Cardiac fibroblast (primary cell): ENCODE measurements around the gene MT1G.

ENCODE experiments used
- DNase-seq, 2 donors: peaks; one replicate each; pipeline versions ENCODE4 v3.0.0 to v3.0.0-alpha.2; 2010; ENCODE audit warnings: low read depth in 2 of 2
- H3K4me3 ChIP-seq, 2 donors: replicated peaks in 1 of 2; 1 replicate in 1 of 2; 2 replicates in 1 of 2; pipeline ENCODE4 v1.5.1; 2011; ENCODE audit warnings: low read depth in 2 of 2, low read length in 2 of 2, mild to moderate bottlenecking in 2 of 2, moderate library complexity in 1 of 2
- TF ChIP-seq, protein P1 (sequence below): IDR thresholded peaks from one replicate; pipeline ENCODE4 v1.5.1; 2011; ENCODE audit warnings: low read depth, mild to moderate bottlenecking, low read length, inconsistent platforms

MT1G gene

DNA sequence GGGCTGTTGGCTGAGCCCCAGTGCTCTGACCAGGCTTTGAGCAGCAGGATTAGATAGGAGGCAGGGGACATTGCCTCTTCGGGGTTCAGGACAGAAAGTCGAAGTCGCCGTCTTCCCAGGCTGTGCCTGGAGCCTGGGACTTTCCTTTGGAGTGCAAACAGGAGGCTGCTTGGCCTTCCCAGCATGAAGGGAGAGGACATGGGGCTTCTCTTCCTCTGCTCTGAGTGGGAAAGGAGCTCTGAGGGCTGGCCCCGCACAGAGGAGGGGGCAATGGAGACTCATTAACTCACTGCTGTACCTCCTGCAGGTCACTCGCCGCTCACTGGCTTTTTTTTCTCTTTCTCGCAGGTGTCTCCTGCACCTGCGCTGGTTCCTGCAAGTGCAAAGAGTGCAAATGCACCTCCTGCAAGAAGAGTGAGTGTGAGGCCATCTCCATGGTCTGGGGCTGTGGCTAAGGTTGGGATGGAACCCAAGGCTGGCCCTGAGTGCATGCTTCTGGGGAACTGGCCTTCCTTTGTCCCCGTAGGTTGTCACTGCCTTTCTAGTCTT is 9.5 kb downstream of the MT1G start:
- H3K4me3 ChIP-seq, result peak overlapping the region; percentile 53
- no peak for DNase-seq
- TF ChIP-seq, protein P1, sequence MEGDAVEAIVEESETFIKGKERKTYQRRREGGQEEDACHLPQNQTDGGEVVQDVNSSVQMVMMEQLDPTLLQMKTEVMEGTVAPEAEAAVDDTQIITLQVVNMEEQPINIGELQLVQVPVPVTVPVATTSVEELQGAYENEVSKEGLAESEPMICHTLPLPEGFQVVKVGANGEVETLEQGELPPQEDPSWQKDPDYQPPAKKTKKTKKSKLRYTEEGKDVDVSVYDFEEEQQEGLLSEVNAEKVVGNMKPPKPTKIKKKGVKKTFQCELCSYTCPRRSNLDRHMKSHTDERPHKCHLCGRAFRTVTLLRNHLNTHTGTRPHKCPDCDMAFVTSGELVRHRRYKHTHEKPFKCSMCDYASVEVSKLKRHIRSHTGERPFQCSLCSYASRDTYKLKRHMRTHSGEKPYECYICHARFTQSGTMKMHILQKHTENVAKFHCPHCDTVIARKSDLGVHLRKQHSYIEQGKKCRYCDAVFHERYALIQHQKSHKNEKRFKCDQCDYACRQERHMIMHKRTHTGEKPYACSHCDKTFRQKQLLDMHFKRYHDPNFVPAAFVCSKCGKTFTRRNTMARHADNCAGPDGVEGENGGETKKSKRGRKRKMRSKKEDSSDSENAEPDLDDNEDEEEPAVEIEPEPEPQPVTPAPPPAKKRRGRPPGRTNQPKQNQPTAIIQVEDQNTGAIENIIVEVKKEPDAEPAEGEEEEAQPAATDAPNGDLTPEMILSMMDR, result no peak

DNA sequence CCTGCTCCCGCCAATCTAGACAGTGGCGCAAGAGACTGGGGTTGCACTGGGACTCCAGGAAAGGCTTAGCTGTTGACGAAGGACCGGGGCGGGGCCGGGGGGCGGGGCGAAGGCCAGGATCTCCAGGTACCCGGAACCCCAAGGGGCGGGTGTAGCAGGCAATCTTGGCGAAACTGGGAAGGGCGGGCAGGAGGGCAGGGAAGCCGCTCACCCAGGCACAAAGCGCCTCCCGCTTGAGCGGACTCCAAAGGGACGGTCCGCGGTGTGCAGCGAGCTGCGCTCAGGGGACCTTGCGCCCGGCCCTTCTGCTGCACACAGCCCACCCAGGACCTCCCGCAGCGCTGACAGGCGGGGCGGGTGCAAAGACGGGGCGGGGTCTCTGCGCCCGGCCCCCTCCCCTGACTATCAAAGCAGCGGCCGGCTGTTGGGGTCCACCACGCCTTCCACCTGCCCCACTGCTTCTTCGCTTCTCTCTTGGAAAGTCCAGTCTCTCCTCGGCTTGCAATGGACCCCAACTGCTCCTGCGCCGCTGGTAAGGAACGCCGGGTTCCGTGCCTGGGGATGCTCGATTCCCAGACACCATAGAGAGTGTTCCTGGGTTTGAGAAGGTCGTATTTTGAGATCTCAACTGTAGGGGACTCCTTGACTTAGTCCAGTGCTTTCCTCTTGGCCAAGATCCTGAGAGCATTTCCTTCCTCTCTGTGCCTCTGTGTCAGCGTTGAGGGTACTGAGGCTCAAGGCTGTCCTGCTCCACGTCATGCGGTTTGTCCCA is 10.1 kb downstream of the MT1G start, which contains the start of gene MT1F:
TSS of gene MT1F (plus strand) at position 405 of the 772 bp plus-strand sequence. CDS start at position 505, 100 bp downstream.
- DNase-seq, result peak; percentile 24 to 39
- H3K4me3 ChIP-seq, result peak within 1 kb of the TSS; percentile 53
- TF ChIP-seq, protein P1, result no peak

DNA sequence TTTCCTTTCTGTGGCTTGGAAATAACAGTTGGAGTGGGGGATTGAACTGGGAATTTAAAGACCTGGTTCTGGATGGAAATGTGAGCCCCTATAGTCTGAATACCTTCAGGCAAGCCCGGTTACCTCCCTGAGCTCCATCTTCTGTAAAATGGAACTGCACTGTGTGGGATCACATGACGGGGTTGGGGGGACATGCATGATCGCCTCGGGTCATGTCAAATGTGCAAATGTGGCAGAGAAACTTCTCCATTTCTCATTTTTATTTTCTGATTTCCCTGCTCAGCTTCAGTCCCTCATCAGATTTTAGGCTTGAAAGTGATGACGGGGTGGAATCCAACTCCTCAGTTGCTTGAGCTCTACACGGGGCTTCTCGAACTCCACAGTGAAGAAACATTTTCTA is 14.6 kb downstream of the MT1G start:
- TF ChIP-seq, protein P1, result no peak
- H3K4me3 ChIP-seq, result no peak overlapping the region
- no peak for DNase-seq

DNA sequence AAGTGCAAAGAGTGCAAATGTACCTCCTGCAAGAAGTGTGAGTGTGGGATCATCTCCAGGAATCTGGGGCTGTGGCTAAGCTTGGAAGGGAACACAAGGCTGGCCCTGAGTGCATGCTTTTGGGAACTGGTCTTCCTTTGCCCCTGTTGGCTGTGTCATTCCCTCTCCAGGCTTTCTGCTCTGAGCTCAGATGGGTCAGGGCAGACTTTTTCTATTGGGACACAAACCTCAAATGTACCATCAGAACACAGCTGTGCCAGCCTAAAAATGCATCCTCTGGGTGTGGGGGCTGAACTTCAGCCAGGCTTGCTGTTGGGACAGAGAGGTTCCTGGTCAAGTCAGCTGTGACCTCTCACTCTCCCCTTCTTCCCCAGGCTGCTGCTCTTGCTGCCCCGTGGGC is 15.3 kb downstream of the MT1G start:
- TF ChIP-seq, protein P1, result no peak
- no peak for DNase-seq
- H3K4me3 ChIP-seq, result no peak overlapping the region

DNA sequence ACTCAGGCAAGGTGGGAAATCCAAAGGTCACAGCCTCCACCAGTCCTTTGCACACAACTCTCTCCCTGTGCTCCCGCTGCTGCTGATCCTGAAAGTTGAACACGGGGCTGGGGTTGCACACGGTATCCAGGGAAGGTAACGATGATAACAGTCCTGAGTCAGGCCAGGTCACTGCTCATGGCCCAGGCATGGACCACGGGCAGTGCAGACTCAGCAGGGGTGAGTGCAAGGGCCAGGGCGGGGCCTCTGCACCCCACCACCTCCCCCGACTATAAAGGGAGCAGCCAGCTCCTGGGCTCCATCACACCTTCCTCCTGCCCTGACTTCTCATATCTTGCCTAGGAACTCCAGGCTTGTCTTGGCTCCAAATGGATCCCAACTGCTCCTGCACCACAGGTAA is 16.3 kb downstream of the MT1G start, which contains the start of gene MT1B:
TSS of gene MT1B (plus strand) at position 301 of the 400 bp plus-strand sequence. CDS start at position 369, 68 bp downstream.
- DNase-seq, result no peak
- TF ChIP-seq, protein P1, result no peak
- H3K4me3 ChIP-seq, result no peak within 1 kb of the TSS

DNA sequence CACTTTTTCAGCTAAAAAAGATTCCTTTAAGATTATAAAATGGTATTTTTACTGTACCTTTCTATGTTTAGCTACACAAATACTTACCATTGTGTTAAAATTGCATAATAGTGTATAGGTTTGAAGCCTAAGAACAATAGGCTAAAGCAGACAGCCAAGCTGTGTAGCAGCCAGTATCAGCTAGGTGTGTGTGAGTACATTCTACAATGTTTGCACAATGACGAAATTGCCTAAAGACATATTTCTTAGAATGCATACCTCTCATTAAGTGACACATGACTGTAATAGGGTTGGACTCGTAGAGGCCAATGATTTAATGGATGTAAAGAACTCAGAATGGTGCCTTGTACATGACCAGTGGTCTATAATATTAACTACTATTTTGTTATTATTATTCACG is 18.0 kb downstream of the MT1G start:
- DNase-seq, result no peak
- no peak overlapping the region for H3K4me3 ChIP-seq
- TF ChIP-seq, protein P1, result no peak
